Right cardiac atrium (tissue), 5 donors: Measurements from ENCODE around the gene MAGI2. TPM values are rescaled to one million over a fixed set of nuclear protein-coding genes. Genes with fewer than 3 reads are reported as not detected.

Experiments
- ATAC-seq, 2 donors: fragments of 200-7000 bp; cut with Tn5 transposase; one replicate each; pipeline versions ENCODE4 v1.8.0 to v1.9.1; 2020; ENCODE audit warnings: moderate library complexity in 2 of 2, mild to moderate bottlenecking in 1 of 2
- DNase-seq, 3 donors: peaks; one replicate each; pipeline ENCODE4 v3.0.0-alpha.2; 2020
- H3K27ac ChIP-seq: one replicate; pipeline ENCODE4 v1.5.1; 2013; ENCODE audit warnings: mild to moderate bottlenecking, low read length, control low read depth, moderate library complexity
- H3K27me3 ChIP-seq: one replicate; pipeline ENCODE4 v1.6.1; 2013; ENCODE audit not compliant: control insufficient read depth, insufficient read depth
- H3K4me1 ChIP-seq: one replicate; pipeline ENCODE4 v1.6.1; 2013; ENCODE audit warnings: low read length; ENCODE audit not compliant: control insufficient read depth, insufficient read depth
- H3K4me3 ChIP-seq: one replicate; pipeline ENCODE4 v1.5.1; 2013; ENCODE audit warnings: low read length, control low read depth
- H3K9me3 ChIP-seq: one replicate; pipeline ENCODE4 v1.6.1; 2013; ENCODE audit warnings: low read length; ENCODE audit not compliant: control insufficient read depth
- WGBS: extraction: QIAGEN DNeasy Blood & Tissue Kit; methylation state at CpG from one replicate; pipeline ENCODE4 v1.1.7; 2013; 5-methylcytosine and 5-hydroxymethylcytosine counted together
- intact Hi-C, 4 donors: fragments of 100-400 bp; cut with DNase I; formaldehyde crosslinking; loops; one replicate each; pipeline versions ENCODE4 v1.11.0 to v1.14.0; 2022 to 2023
- polyA plus RNA-seq: library from polyadenylated mRNA; stranded (reverse); fragments of 200-250 nt; gene quantifications from one replicate; pipeline ENCODE4 v1.2.3, GENCODE V29; 2013
- total RNA-seq, 4 donors: library from RNA; stranded (reverse); fragmentation: NEBNext Ultra II Directional; extraction: Animal tissue kit (Norgen Biotek cat#: 25700); gene quantifications; one replicate each; pipeline ENCODE4 v1.2.1, GENCODE V29; 2021
- donor health status: healthy with polysubstance abuse.
- donor health status: DM: no; HTN: yes; CAD: no.
- donor health status: DM: no; HTN: no; CAD: no.
- donor health status: DM: no; HTN: yes; CAD: no; lungs with severe emphysema.
- donor health status: DM: yes; HTN: yes; CAD: no.

Gene MAGI2
- total and polyA plus RNA-seq, 5 donors, result 3.2 to 9.9 (median 7.9) TPM

DNA sequence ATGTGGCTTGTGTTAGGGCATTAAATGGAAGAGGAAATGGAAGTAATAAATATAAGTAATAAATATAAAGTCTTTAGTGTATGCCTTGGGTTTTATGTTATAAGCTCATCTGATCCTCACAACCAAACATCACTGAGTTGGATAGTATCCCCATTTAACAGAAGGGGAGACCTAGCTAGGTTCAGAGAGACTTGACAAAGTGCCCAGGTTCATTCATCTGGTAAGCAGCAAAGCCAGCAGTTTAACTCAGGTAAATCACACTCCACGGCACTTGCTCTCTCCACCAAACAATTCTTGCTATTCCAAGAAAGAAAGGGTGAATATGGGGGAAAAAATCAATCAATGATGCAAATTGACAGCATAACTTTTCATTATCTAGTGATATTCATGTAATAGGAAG is 167.3 kb downstream of the MAGI2 start:
- 52% methylated on average over 1 of the region's 1 CpG for WGBS
- no peaks in the 10 kb centered on the region for H3K4me1 ChIP-seq
- intact Hi-C loops, result no loop called here
- H3K9me3 ChIP-seq, result no peaks in the 10 kb centered on the region
- no peaks in the 10 kb centered on the region for H3K27me3 ChIP-seq
- no peak overlapping the region for H3K27ac ChIP-seq
- H3K4me3 ChIP-seq, result no peak overlapping the region
- ATAC-seq (no peak), DNase-seq (no peak)

DNA sequence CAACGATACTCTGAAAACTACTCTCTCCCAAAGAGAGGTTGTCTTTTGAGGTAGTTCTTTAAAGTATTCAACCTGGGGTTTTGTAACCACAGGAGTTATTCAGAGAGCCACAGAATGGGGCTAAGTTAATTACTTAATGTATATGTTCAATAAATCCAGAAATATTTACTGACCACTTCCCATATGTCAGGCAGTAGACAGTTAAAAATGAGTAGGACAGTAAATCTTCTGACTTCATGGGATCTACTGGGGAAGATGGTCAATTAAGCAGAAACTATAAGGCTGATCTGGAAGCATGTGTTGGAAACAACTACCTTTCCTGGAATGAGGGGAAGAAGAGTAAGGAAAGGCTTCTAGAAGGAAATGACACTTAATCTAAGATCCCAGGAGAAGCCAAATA is 167.7 kb downstream of the MAGI2 start:
- H3K4me1 ChIP-seq, result no peaks in the 10 kb centered on the region
- no peak for ATAC-seq
- H3K27me3 ChIP-seq, result no peaks in the 10 kb centered on the region
- no peaks in the 10 kb centered on the region for H3K9me3 ChIP-seq
- DNase-seq, result no peak
- no peak overlapping the region for H3K27ac ChIP-seq
- H3K4me3 ChIP-seq, result no peak overlapping the region
- intact Hi-C loops, result no loop called here
- WGBS, result 93% methylated on average over 1 of the region's 1 CpG

DNA sequence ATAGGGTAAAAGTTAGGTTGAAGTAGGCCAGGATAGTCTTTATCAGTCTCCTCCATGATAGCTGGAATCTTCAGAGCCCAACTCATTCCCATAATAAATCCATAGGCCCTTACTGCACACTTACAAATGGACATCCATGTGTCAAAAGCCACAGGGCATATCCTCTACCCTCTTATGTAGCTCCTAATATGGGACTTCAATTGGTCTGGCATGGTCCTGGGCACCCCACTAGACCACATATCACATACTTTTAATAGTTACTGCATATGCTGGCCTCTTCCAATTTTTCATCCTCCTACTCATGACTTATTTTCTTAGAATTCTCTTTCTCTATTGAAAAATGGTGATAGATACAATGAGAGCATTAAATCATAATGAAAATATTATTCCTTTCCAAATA is 169.3 kb downstream of the MAGI2 start:
- ATAC-seq (no peak), DNase-seq (no peak)
- Histone ChIP-seq H3K4me3 (no peak overlapping the region), H3K4me1 (no peaks in the 10 kb centered on the region), H3K27ac (no peak overlapping the region), H3K9me3 (no peaks in the 10 kb centered on the region), H3K27me3 (no peaks in the 10 kb centered on the region)
- intact Hi-C loops, result no loop called here

DNA sequence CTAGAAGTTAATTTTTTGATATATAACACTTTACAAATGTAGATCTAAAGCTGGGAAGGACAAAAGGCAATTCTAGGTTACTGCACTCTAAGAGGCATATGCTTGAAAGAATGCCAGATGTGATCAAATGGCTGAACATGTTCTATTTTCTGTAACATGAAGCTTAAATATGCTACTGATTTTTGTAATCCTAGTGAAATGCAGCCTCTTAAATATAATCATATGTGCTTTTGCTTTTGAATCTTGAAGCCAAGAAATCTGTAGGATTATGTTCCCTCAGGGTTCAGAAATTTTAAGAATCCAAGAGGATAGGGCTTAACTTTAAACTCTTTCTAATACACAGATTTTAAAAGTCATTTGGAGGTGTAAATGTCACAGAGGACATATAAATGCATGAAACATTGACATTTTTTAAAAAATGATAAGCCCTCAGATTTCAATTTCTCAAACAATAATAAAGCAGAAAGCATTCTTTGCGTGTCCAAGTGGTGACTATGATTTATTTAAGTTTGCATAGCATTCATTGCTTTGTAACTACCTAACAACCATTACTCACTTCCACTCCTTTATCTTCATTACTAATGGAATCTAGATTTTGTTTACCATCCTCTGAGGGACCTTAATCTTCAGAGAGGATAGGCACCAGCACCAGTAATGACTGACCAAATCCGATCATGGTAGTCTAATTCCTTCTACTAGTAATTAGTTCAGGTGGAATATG is 170.4 kb downstream of the MAGI2 start:
- no peaks in the 10 kb centered on the region for H3K27me3 ChIP-seq
- intact Hi-C loops, result no loop called here
- DNase-seq, result no peak
- 81% methylated on average over 2 of the region's 2 CpGs for WGBS
- no peak for ATAC-seq
- H3K9me3 ChIP-seq, result no peaks in the 10 kb centered on the region
- H3K27ac ChIP-seq, result no peak overlapping the region
- H3K4me3 ChIP-seq, result no peak overlapping the region
- no peaks in the 10 kb centered on the region for H3K4me1 ChIP-seq

DNA sequence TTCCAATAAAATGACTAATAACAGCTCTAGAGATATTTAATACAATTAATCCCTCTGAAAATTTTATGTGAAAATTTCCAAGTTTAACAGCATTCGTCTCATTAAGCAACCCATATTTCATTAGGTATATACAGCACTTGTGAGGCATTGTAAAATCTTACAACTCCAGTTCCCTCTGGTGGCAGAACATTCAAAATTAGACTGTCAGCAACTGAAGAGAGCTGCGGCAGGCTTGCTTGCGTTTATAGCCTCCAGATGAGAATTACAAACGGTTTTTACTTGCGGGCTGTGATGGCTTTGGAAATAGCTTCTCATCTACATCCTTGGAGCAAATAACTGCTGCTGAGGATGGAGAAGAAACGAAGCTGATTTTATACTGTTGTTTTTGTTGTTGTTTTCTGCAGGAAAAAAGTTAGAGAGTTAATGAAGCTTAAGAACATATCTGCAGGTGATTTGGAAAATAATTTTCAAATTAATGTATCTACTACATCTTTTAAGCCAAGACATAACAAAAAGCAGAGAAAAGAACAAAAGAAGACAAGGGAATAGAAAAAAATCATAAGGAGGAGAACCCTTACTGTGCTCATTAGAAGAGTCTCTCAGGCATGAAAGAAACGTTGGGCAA is 171.3 kb downstream of the MAGI2 start:
- peak in 1 of 2 donors; percentile 67 for ATAC-seq
- intact Hi-C loops, result no loop called here
- no peaks in the 10 kb centered on the region for H3K4me1 ChIP-seq
- no peak overlapping the region for H3K27ac ChIP-seq
- WGBS, result 17% methylated on average over 7 of the region's 7 CpGs
- no peak overlapping the region for H3K4me3 ChIP-seq
- H3K9me3 ChIP-seq, result no peaks in the 10 kb centered on the region
- DNase-seq, result no peak
- H3K27me3 ChIP-seq, result no peaks in the 10 kb centered on the region

DNA sequence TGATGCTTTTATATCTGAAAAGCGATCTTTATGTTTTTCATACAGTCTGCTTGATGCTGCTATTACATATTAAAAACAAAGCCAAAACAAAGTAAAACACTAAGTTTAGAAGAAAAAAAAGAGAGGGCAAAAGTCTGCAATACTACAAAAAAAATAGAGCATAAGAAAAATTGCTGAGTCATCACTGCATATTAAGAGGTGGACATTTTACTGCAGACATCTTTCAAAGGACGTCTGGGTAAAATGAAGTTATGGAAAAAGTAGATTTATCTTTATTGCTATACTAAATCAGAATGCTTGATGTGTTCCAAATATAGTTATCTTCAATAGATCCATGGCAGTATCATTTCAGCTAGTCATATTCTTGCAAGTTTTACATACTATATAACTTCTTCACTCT is 172.0 kb downstream of the MAGI2 start:
- ATAC-seq (no peak), DNase-seq (no peak)
- Histone ChIP-seq H3K4me1 (no peaks in the 10 kb centered on the region), H3K27me3 (no peaks in the 10 kb centered on the region), H3K4me3 (no peak overlapping the region), H3K9me3 (no peaks in the 10 kb centered on the region), H3K27ac (no peak overlapping the region)
- intact Hi-C loops, result no loop called here
- 63% methylated on average over 2 of the region's 2 CpGs for WGBS

DNA sequence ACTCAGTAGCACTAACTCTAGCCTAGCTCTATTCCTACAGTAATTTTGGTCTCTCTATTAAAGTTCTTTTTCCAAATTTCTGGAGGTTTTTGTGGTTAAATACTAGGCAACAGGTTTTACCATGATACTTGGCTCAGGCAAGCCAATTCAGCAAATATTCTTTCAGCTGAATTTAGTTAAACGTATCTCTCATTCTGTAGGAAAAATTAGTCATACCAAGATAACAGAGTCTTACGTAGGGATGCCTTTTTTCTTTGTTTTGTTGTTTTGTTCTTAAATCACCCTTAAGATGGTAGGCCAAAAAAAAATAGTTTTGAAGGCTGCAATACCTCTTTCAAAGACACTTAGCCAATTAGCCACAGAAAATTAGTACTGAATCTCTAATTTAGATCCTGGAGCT is 180.5 kb downstream of the MAGI2 start:
- Histone ChIP-seq H3K27me3 (no peaks in the 10 kb centered on the region), H3K9me3 (no peaks in the 10 kb centered on the region), H3K4me1 (no peaks in the 10 kb centered on the region), H3K27ac (no peak overlapping the region), H3K4me3 (no peak overlapping the region)
- DNase-seq (no peak), ATAC-seq (no peak)
- intact Hi-C loops, result loop anchor here in 1 of 4 donors (10.0 kb wide), 1 partner anchor 742 kb away; no protein-coding TSS in a partner anchor
- WGBS, result 71% methylated on average over 2 of the region's 2 CpGs

DNA sequence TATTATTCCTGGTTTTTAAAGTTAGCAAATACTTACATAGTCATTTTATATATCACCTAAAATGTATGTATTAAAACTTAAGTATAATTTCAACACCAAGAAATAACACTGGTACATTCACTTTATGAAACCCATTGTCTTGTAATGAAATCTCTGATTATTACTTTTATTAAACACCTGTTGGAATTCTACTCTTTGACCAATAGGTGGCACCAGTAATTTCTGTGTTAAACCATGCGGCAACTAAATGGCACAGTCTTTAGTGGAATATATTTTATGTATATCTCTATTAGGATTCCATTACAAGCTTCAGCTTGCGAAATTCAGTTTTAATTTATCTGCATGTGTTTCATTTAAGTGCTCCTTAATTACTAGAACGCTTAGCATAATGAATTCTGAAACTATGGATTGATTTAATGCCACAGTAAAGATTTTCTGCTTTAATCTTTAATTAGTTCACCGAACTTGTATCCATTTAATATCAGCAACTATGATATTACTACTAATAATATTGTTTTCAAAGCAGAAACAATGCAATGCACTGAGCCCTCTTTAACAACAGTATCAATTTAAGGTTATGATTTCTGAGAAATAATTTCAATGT is 181.3 kb downstream of the MAGI2 start:
- Histone ChIP-seq H3K27me3 (no peaks in the 10 kb centered on the region), H3K9me3 (no peaks in the 10 kb centered on the region), H3K4me3 (no peak overlapping the region), H3K27ac (no peak overlapping the region), H3K4me1 (no peaks in the 10 kb centered on the region)
- intact Hi-C loops, result loop anchor here in 1 of 4 donors (10.0 kb wide), 1 partner anchor 743 kb away; no protein-coding TSS in a partner anchor
- 31% methylated on average over 4 of the region's 4 CpGs for WGBS
- ATAC-seq (no peak), DNase-seq (no peak)

DNA sequence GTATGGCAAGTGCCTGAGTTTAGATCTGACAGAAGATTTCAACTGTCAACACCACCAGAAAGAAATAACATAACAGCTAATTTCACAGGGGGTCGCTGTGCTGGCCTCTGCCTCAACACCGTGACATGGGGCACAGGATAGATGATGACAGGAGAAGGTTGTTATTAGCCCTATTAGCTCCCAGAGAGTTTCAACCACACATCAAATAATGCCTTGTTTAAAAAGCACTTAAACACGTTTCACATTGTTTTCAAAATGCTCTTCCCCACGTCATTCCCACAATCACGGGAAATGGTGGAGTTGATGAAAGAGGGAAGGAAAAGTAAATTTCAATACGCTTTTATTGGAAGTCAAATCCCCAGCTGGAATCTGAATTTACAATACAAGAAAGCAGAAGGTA is 184.7 kb downstream of the MAGI2 start:
- no peak overlapping the region for H3K27ac ChIP-seq
- H3K9me3 ChIP-seq, result no peaks in the 10 kb centered on the region
- no peaks in the 10 kb centered on the region for H3K27me3 ChIP-seq
- ATAC-seq (no peak), DNase-seq (no peak)
- 59% methylated on average over 6 of the region's 6 CpGs for WGBS
- intact Hi-C loops, result no loop called here
- H3K4me3 ChIP-seq, result no peak overlapping the region
- H3K4me1 ChIP-seq, result no peaks in the 10 kb centered on the region

DNA sequence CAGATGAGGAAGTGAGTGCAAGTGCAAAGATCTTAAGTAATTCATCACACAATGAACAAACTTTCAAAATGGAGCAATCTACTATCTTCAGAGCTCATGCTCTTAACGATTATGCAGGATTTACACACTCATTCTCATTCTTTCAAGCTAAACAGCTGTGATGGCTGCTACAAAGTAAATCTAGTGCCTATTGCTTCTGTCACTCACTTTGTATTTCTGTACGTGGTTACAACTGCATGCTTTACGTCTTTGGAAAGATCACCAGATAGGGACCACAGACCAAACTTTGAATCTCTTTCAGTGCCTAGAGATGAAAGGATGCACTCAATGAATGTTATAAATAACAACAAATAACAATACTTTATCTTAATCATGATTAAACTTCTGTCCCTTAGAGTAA is 194.6 kb downstream of the MAGI2 start:
- no peak overlapping the region for H3K27ac ChIP-seq
- no peaks in the 10 kb centered on the region for H3K27me3 ChIP-seq
- DNase-seq, result no peak
- ATAC-seq, result no peak
- intact Hi-C loops, result no loop called here
- H3K4me3 ChIP-seq, result no peak overlapping the region
- H3K4me1 ChIP-seq, result no peaks in the 10 kb centered on the region
- 62% methylated on average over 3 of the region's 3 CpGs for WGBS
- no peaks in the 10 kb centered on the region for H3K9me3 ChIP-seq

DNA sequence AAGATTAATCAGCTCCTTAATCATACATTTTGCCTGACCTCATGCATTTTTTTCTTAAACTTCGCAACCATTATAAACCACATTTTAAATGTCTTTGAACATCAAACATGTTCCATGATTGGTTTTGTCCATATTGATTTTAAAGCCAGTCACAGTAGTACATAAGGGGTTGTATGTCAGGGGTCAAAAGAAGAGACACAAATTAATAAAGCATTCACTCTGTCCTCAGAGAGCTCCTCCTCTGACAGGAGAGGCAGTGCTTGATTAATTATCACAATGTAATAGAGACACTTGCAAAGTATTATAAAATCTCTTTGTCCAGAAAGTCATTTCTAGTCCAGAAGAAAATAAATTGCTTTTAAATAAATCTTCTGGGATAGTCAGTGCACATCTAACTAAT is 195.5 kb downstream of the MAGI2 start:
- DNase-seq (no peak), ATAC-seq (no peak)
- Histone ChIP-seq H3K27ac (no peak overlapping the region), H3K4me3 (no peak overlapping the region), H3K4me1 (no peaks in the 10 kb centered on the region), H3K9me3 (no peaks in the 10 kb centered on the region), H3K27me3 (no peaks in the 10 kb centered on the region)
- 87% methylated on average over 1 of the region's 1 CpG for WGBS
- intact Hi-C loops, result no loop called here
